IPS-20b (cell line): Measurements from ENCODE around the gene CLCF1.

Source experiments
- H3K27ac ChIP-seq: one replicate; pipeline ENCODE4 v1.5.1; 2013; ENCODE audit warnings: low read length
- H3K27me3 ChIP-seq: 2 replicates; pipeline ENCODE4 v1.6.1; 2013; ENCODE audit warnings: mild to moderate bottlenecking, low read length, inconsistent platforms; ENCODE audit not compliant: insufficient read depth
- H3K36me3 ChIP-seq: 2 replicates; pipeline ENCODE4 v1.6.1; 2013; ENCODE audit warnings: low read depth, mild to moderate bottlenecking, inconsistent platforms, low read length, moderate library complexity; ENCODE audit not compliant: insufficient read depth
- H3K4me1 ChIP-seq: 2 replicates; pipeline ENCODE4 v1.6.1; 2013; ENCODE audit warnings: mild to moderate bottlenecking, control low read depth, inconsistent platforms, low read length, moderate library complexity; ENCODE audit not compliant: insufficient read depth
- H3K4me3 ChIP-seq: 2 replicates; pipeline ENCODE4 v1.5.1; 2013; ENCODE audit warnings: mild to moderate bottlenecking, low read length, inconsistent platforms
- H3K9ac ChIP-seq: 2 replicates; pipeline ENCODE4 v1.6.1; 2013; ENCODE audit warnings: low read depth, mild to moderate bottlenecking, inconsistent platforms, low read length, moderate library complexity
- H3K9me3 ChIP-seq: 2 replicates; pipeline ENCODE4 v1.6.1; 2013; ENCODE audit warnings: mild to moderate bottlenecking, low read depth, low read length, inconsistent platforms; ENCODE audit not compliant: insufficient read depth

CLCF1 gene

GRCh38 chr11:67398661-67399563 is 25.5 kb upstream of the CLCF1 start:
- Histone ChIP-seq H3K27ac (no peak overlapping the region), H3K4me1 (peaks cover 5% of the 10 kb centered on the region; the same call in 1 of the 2 replicates), H3K9ac (no peak overlapping the region), H3K9me3 (no peaks in the 10 kb centered on the region), H3K27me3 (no peaks in the 10 kb centered on the region), H3K4me3 (no peak overlapping the region), H3K36me3 (peaks cover 51% of the 10 kb centered on the region)

- no peaks in the 10 kb centered on the region for H3K9me3 ChIP-seq
- no peak overlapping the region for H3K4me3 ChIP-seq
- no peak overlapping the region for H3K27ac ChIP-seq
- H3K36me3 ChIP-seq, result peaks cover 51% of the 10 kb centered on the region
- H3K9ac ChIP-seq, result no peak overlapping the region
- H3K4me1 ChIP-seq, result peaks cover 5% of the 10 kb centered on the region; the same call in 1 of the 2 replicates
- no peaks in the 10 kb centered on the region for H3K27me3 ChIP-seq
Observed at GRCh38 chr11:67397986-67398660, 24.7 kb upstream of the CLCF1 start.

GRCh38 chr11:67397536-67397935 is 24.1 kb upstream of the CLCF1 start:
- Histone ChIP-seq H3K4me1 (peaks cover 5% of the 10 kb centered on the region; the same call in 1 of the 2 replicates), H3K36me3 (peaks cover 51% of the 10 kb centered on the region), H3K9me3 (no peaks in the 10 kb centered on the region), H3K4me3 (no peak overlapping the region), H3K9ac (no peak overlapping the region), H3K27me3 (peaks cover 2% of the 10 kb centered on the region; the same call in 1 of the 2 replicates), H3K27ac (no peak overlapping the region)

- H3K9me3 ChIP-seq, result no peaks in the 10 kb centered on the region
- H3K27me3 ChIP-seq, result peaks cover 6% of the 10 kb centered on the region; the same call in 1 of the 2 replicates
- H3K4me1 ChIP-seq, result no peaks in the 10 kb centered on the region
- H3K36me3 ChIP-seq, result peaks cover 51% of the 10 kb centered on the region
- H3K27ac ChIP-seq, result no peak overlapping the region
- no peak overlapping the region for H3K4me3 ChIP-seq
- no peak overlapping the region; the same call in 1 of the 2 replicates for H3K9ac ChIP-seq
Observed at GRCh38 chr11:67396587-67397389, 23.4 kb upstream of the CLCF1 start.

- no peak overlapping the region for H3K4me3 ChIP-seq
- H3K9me3 ChIP-seq, result no peaks in the 10 kb centered on the region
- H3K36me3 ChIP-seq, result peaks cover 51% of the 10 kb centered on the region
- no peak overlapping the region; the same call in 1 of the 2 replicates for H3K9ac ChIP-seq
- H3K4me1 ChIP-seq, result no peaks in the 10 kb centered on the region
- peaks cover 6% of the 10 kb centered on the region; the same call in 1 of the 2 replicates for H3K27me3 ChIP-seq
- no peak overlapping the region for H3K27ac ChIP-seq
Observed at GRCh38 chr11:67396259-67396581, 22.8 kb upstream of the CLCF1 start.

GRCh38 chr11:67395555-67396258 is 22.3 kb upstream of the CLCF1 start:
- H3K36me3 ChIP-seq, result peaks cover 51% of the 10 kb centered on the region
- no peak overlapping the region for H3K27ac ChIP-seq
- H3K4me3 ChIP-seq, result no peak overlapping the region
- no peaks in the 10 kb centered on the region for H3K4me1 ChIP-seq
- H3K9ac ChIP-seq, result no peak overlapping the region
- H3K27me3 ChIP-seq, result peaks cover 6% of the 10 kb centered on the region; the same call in 1 of the 2 replicates
- H3K9me3 ChIP-seq, result no peaks in the 10 kb centered on the region

- Histone ChIP-seq H3K9ac (no peak overlapping the region), H3K9me3 (no peaks in the 10 kb centered on the region), H3K4me1 (no peaks in the 10 kb centered on the region), H3K27me3 (peaks cover 6% of the 10 kb centered on the region; the same call in 1 of the 2 replicates), H3K4me3 (no peak overlapping the region), H3K36me3 (peaks cover 37% of the 10 kb centered on the region), H3K27ac (no peak overlapping the region)
Observed at GRCh38 chr11:67393990-67394389, 20.6 kb upstream of the CLCF1 start.

- Histone ChIP-seq H3K36me3 (peaks cover 32% of the 10 kb centered on the region), H3K4me1 (no peaks in the 10 kb centered on the region), H3K27ac (no peak overlapping the region), H3K27me3 (peaks cover 6% of the 10 kb centered on the region; the same call in 1 of the 2 replicates), H3K9ac (no peak overlapping the region), H3K4me3 (no peak overlapping the region), H3K9me3 (no peaks in the 10 kb centered on the region)
Observed at GRCh38 chr11:67393437-67393836, 20.0 kb upstream of the CLCF1 start.

- Histone ChIP-seq H3K27me3 (peaks cover 6% of the 10 kb centered on the region; the same call in 1 of the 2 replicates), H3K4me3 (peak overlapping the region; percentile 98), H3K4me1 (no peaks in the 10 kb centered on the region), H3K9ac (peak overlapping the region; percentile 98; the same call in 1 of the 2 replicates), H3K9me3 (no peaks in the 10 kb centered on the region), H3K27ac (no peak overlapping the region), H3K36me3 (peaks cover 20% of the 10 kb centered on the region)
Observed at GRCh38 chr11:67392183-67392715, 18.9 kb upstream of the CLCF1 start.

- H3K36me3 ChIP-seq, result peaks cover 15% of the 10 kb centered on the region
- H3K27me3 ChIP-seq, result peaks cover 6% of the 10 kb centered on the region; the same call in 1 of the 2 replicates
- no peaks in the 10 kb centered on the region for H3K9me3 ChIP-seq
- peak within 1 kb of the TSS; percentile 87 for H3K27ac ChIP-seq
- peak within 1 kb of the TSS; percentile 98 for H3K9ac ChIP-seq
- H3K4me3 ChIP-seq, result peak within 1 kb of the TSS; percentile 98
- H3K4me1 ChIP-seq, result no peaks in the 10 kb centered on the region
Observed at GRCh38 chr11:67391304-67392182, 18.1 kb upstream of the CLCF1 start, which contains the start of gene RAD9A. TSS of gene RAD9A (plus strand) at chr11:67391986. CDS start at chr11:67392045, 59 bp downstream.
